HepG2 (cell line): ENCODE results near the gene GIPC1. TPM values are rescaled to one million over a fixed set of nuclear protein-coding genes. Genes with fewer than 3 reads are reported as not detected.
A peak's percentile ranks its signal among the peaks of the same experiment; 100 is the strongest.

Experiments used
- ADNP ChIP-seq: sonication (generic); formaldehyde crosslinking; IDR thresholded peaks from 2 replicates; pipeline ENCODE4 v1.4.0; 2020; ENCODE audit warnings: missing genetic modification reagents
- AKAP8 ChIP-seq: sonication (generic); formaldehyde crosslinking; IDR thresholded peaks from 2 replicates; pipeline ENCODE4 v1.5.1; 2020; ENCODE audit warnings: mild to moderate bottlenecking, missing genetic modification reagents
- ATF4 ChIP-seq, 2 experiments: fragments of 450-650 bp in 1 of 2; sonication (generic) in 1 of 2; formaldehyde crosslinking; IDR thresholded peaks; 2 replicates each; pipeline versions ENCODE4 v1.5.0 to v1.8.0; 2020 to 2022; ENCODE audit warnings: mild to moderate bottlenecking in 1 of 2, missing genetic modification reagents in 1 of 2
- BRD4 ChIP-seq: sonication (generic); formaldehyde crosslinking; IDR thresholded peaks from 2 replicates; pipeline ENCODE4 v1.4.0; 2020; ENCODE audit warnings: missing genetic modification reagents
- CBX2 ChIP-seq, 2 experiments: fragments of 200-600 bp in 1 of 2; sonication (generic); formaldehyde crosslinking in 1 of 2; IDR thresholded peaks; 2 replicates each; pipeline versions ENCODE4 v1.7.0 to v1.8.1; 2018 to 2022; ENCODE audit warnings: low read depth in 2 of 2, low read length in 1 of 2, mild to moderate bottlenecking in 1 of 2, missing genetic modification reagents in 1 of 2
- E2F5 ChIP-seq: sonication (generic); formaldehyde crosslinking; conservative IDR thresholded peaks from 2 replicates; pipeline ENCODE4 v1.4.0; 2020; ENCODE audit warnings: missing genetic modification reagents
- GABPA ChIP-seq, 2 experiments: IDR thresholded peaks; 2 replicates each; pipeline ENCODE4 v1.6.1; 2011 to 2016; ENCODE audit warnings: low read depth in 2 of 2, low read length in 1 of 2, missing biosample characterization in 1 of 2, missing genetic modification characterization in 1 of 2
- HNRNPK ChIP-seq: fragments of 200-400 bp; formaldehyde crosslinking; IDR thresholded peaks from 2 replicates; pipeline ENCODE4 v1.6.1; 2018; ENCODE audit warnings: low read length, low read depth, moderate library complexity, mild to moderate bottlenecking; ENCODE audit not compliant: poor library complexity, severe bottlenecking
- MYNN ChIP-seq: sonication (generic); formaldehyde crosslinking; IDR thresholded peaks from 2 replicates; pipeline ENCODE4 v1.4.0; 2020; ENCODE audit warnings: mild to moderate bottlenecking, low read depth, missing genetic modification reagents
- PAWR ChIP-seq: sonication (generic); formaldehyde crosslinking; IDR thresholded peaks from 2 replicates; pipeline ENCODE4 v1.4.0; 2020; ENCODE audit warnings: missing genetic modification reagents, mild to moderate bottlenecking, borderline replicate concordance
- RFX5 ChIP-seq: IDR thresholded peaks from 2 replicates; pipeline ENCODE4 v1.6.1; 2011; ENCODE audit warnings: low read depth, low read length, improper control_type of control experiment
- TIGD3 ChIP-seq: sonication (generic); formaldehyde crosslinking; IDR thresholded peaks from 2 replicates; pipeline ENCODE4 v1.5.1; 2020; ENCODE audit warnings: mild to moderate bottlenecking, missing genetic modification reagents, borderline replicate concordance
- ZBTB1 ChIP-seq: sonication (generic); formaldehyde crosslinking; IDR thresholded peaks from 2 replicates; pipeline ENCODE4 v1.4.0; 2020; ENCODE audit warnings: missing genetic modification reagents, borderline replicate concordance
- ZBTB46 ChIP-seq: sonication (generic); formaldehyde crosslinking; IDR thresholded peaks from 2 replicates; pipeline ENCODE4 v1.4.0; 2020; ENCODE audit warnings: mild to moderate bottlenecking, missing genetic modification reagents, borderline replicate concordance
- ZNF24 ChIP-seq: fragments of 450-650 bp; IDR thresholded peaks from 2 replicates; pipeline ENCODE4 v1.6.1; 2017; ENCODE audit warnings: antibody characterized with exemption, mild to moderate bottlenecking
- ZNF552 ChIP-seq: sonication (generic); formaldehyde crosslinking; IDR thresholded peaks from 2 replicates; pipeline ENCODE4 v1.9.0; 2022; ENCODE audit warnings: missing genetic modification reagents, mild to moderate bottlenecking, borderline replicate concordance
- ZNF557 ChIP-seq: sonication (generic); formaldehyde crosslinking; IDR thresholded peaks from 2 replicates; pipeline ENCODE4 v1.4.0; 2020; ENCODE audit warnings: missing genetic modification reagents
- ZNF564 ChIP-seq: sonication (generic); formaldehyde crosslinking; IDR thresholded peaks from 2 replicates; pipeline ENCODE4 v1.8.1; 2023; ENCODE audit warnings: mild to moderate bottlenecking, missing genetic modification reagents
- polyA plus RNA-seq, 8 experiments: library from polyadenylated mRNA; depleted of rRNA in 3 of 8; stranded (reverse) in 7 of 8; unstranded in 1 of 8; fragments of >200 nt; fragmentation: Illumina TruSeq in 4 of 8; extraction: Trizol in 4 of 8; gene quantifications; 2 replicates each; pipeline versions ENCODE4 v1.2.1 to v1.2.3, GENCODE V29; 2011 to 2016; ENCODE audit warnings: low read depth in 4 of 8, missing spikeins in 1 of 8, mixed read lengths in 1 of 8; ENCODE audit not compliant: insufficient read depth in 1 of 8
- total RNA-seq, 5 experiments: library from RNA; depleted of rRNA; stranded (reverse); fragments of >200 nt; fragmentation: Illumina TruSeq; extraction: Trizol; gene quantifications; 2 replicates each; pipeline ENCODE4 v1.2.3, GENCODE V29; 2016; ENCODE audit warnings: low read depth in 1 of 5
- TF ChIP-seq, protein P1 (sequence below): IDR thresholded peaks from 2 replicates; pipeline ENCODE4 v1.6.1; 2016
- TF ChIP-seq, protein P2 (sequence below): sonication (generic); formaldehyde crosslinking; IDR thresholded peaks from 2 replicates; pipeline ENCODE4 v1.8.0; 2022; ENCODE audit warnings: mild to moderate bottlenecking, missing genetic modification reagents; ENCODE audit not compliant: insufficient replicate concordance

Gene GIPC1
- total and polyA plus RNA-seq, 2 of the 13 experiments (the other 11 are each of a cell fraction or from before 2014, with no cell fraction given) = 27.1 to 48.1 TPM

GRCh38 chr19:14519860-14520407 lies 24.0 kb upstream of the GIPC1 start (continued):
- TF ChIP-seq ZBTB46 (CRISPR knock-in tag) (no peak), ZNF552 (no peak), ATF4 (CRISPR knock-in tag; IDR thresholded peaks at IDR 0.05) (no peak), ZNF24 (peak; percentile 15; the same call in 1 of the 2 replicates), BRD4 (no peak), ZNF564 (CRISPR knock-in tag) (no peak), PAWR (no peak), E2F5 (CRISPR knock-in tag) (no peak), HNRNPK (no peak), MYNN (CRISPR knock-in tag) (no peak), TIGD3 (CRISPR knock-in tag) (no peak), ZNF557 (no peak), AKAP8 (CRISPR knock-in tag) (no peak), ZBTB1 (CRISPR knock-in tag) (no peak), ADNP (CRISPR knock-in tag) (no peak), CBX2 (IDR thresholded peaks at IDR 0.05; ENCODE audit: low read depth, low read length) (no peak), CBX2 (CRISPR knock-in tag; IDR thresholded peaks at IDR 0.05; ENCODE audit: low read depth) (no peak), GABPA (IDR thresholded peaks at IDR 0.05; ENCODE audit: low read depth, low read length) (no peak), GABPA (CRISPR knock-in tag; IDR thresholded peaks at IDR 0.05; ENCODE audit: low read depth) (peak; percentile 40), RFX5 (no peak)
- TF ChIP-seq, protein P1, sequence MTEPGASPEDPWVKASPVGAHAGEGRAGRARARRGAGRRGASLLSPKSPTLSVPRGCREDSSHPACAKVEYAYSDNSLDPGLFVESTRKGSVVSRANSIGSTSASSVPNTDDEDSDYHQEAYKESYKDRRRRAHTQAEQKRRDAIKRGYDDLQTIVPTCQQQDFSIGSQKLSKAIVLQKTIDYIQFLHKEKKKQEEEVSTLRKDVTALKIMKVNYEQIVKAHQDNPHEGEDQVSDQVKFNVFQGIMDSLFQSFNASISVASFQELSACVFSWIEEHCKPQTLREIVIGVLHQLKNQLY (CRISPR knock-in tag) = peak; percentile 69
- TF ChIP-seq, protein P2, sequence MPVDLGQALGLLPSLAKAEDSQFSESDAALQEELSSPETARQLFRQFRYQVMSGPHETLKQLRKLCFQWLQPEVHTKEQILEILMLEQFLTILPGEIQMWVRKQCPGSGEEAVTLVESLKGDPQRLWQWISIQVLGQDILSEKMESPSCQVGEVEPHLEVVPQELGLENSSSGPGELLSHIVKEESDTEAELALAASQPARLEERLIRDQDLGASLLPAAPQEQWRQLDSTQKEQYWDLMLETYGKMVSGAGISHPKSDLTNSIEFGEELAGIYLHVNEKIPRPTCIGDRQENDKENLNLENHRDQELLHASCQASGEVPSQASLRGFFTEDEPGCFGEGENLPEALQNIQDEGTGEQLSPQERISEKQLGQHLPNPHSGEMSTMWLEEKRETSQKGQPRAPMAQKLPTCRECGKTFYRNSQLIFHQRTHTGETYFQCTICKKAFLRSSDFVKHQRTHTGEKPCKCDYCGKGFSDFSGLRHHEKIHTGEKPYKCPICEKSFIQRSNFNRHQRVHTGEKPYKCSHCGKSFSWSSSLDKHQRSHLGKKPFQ (CRISPR knock-in tag) = no peak
